ENCODE results near the gene SFTA2.
"Not testable (repeated sequence)": the region's sequence is repeated elsewhere in the genome, so short reads cannot be mapped to it uniquely, and the experiment has no call there.

Gene SFTA2

DNA sequence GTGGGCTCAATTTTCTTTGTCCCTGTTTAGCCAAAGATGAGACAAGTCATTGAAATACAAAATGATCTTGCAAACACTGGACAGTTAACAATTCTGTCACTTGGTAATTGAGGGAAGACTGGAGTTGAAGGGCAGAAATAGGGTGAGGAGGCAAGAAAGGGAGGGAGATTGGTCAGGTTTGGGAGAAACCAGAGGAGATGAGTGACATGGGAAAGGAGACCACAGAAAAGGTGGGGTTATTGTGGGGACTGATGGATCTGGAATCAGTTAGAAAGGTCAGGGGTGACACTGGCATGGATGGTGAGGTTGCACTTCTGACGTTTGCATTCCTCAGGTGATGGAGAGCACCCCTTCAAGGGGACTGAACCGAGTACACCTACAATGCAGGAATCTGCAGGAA lies 23.3 kb downstream of the SFTA2 start:
- DNase-seq, result no peak

DNA sequence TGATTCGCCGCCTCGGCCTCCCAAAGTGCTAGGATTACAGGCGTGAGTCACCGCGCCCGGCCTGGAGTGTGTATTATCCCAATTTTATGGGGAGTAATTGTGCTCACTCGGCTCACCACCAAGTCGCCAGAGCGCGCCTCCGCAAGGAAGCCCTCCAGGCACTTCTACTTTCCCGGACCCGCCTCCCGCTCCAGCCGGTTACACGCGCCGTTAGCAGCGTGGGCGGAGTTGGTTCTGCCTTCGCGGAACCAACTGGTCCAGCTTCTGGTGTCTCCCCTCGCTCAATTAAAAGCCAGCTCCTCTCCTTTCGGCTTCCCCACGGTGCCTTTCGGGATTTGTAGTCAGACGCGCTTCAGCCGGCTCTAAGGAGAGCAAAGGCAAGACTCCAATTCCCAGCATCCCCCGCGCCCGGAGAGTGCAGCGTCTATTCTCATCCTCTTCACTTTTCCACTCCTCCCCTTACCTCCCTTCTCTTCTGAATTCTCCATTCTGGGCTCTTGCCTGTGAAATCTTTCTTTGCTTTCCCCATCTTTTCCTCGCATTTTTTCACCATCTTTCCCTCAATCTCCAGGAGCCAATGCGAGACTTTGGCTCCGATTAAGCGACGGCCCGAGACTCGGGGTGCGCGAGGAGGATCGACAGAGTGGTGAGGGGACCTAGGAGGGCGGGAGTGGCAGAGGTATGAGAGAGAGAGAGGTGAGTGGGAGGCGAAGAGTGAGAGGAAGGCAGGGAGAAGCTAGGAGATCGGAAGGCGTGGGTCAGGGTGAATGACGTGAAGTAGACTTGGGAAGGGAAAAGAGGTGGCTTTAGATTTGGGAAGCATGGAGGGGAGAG lies 24.0 kb downstream of the SFTA2 start, which contains the start of gene GTF2H4:
Gene GTF2H4 (plus strand): TSS at position 450 of the 834 bp plus-strand sequence.
- peak; percentile 88 for DNase-seq

DNA sequence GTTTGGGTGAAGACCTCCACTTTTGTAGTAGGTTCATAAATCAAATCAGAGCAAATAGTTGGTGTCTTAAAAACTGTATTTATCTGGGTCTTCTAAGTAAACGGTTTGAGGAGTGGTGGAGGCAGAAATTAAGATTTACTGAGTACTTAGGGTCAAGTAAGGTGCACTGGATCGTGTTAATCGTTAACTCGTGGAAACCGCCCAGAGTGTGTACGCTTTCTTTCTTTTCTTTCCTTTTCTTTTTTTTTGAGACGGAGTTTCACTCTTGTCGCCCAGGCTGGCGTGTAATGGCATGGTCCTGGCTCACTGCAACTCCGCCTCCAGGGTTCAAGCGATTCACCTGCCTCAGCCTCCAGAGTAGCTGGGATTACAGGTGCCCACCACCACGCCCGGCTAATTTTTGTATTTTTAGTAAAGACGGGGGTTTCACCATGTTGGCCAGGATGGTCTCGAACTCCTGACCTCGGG lies 24.6 kb downstream of the SFTA2 start:
- not testable (repeated sequence) for DNase-seq

DNA sequence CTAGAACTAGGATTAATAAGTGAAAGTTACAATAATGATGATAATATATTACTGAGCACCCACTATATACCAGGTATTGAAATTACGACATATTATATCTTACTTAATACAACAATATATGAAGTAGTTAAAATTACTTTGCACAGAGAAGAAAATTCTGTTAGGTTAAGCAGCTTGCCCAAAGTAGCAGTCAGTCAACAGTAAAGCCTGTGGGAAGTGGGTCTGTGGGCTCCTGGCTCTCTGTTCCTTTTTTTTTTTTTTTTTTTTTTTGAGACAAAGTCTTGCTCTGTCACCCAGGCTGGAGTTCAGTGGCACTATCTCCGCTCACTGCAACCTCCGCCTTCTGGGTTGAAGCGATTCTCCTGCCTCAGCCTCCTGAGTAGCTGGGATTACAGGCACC lies 28.7 kb downstream of the SFTA2 start:
- DNase-seq, result no peak

DNA sequence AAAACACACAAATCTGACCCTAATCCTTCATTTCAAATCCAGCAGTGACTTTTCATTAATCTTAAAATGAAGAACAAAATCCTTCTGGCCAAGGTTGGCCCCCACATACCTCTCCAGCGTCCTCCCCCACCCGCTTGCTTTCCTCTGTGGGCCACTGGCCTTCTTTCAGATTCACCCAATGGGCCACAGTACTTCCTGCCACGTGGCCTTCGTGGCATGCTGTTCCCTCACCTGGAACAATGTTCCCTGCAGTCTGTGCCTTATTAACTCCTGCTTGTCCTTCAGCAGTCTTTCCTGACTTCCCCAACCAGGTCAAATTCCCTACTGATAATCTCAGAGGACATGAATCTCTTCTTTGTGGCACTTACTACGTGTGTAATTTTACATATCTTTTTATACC lies 29.3 kb downstream of the SFTA2 start:
- DNase-seq, result no peak

DNA sequence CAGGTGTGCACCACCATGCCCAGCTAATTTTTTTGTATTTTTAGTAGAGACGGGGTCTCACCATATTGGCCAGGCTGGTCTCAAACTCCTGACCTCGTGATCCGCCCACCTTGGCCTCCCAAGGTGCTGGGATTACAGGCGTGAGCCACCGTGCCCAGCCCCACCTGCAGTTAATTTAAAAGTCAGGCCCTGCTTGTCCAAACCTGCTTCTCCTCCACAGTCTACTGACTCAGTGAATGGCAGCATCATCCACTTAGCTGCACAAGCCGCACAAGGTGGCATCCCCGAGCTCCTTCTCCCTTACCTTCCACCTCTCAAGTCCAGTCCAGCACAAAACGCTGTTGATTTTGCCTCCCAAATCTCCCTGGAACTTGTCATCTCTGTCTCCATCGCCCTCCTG lies 29.8 kb downstream of the SFTA2 start:
- not testable (repeated sequence) for DNase-seq

DNA sequence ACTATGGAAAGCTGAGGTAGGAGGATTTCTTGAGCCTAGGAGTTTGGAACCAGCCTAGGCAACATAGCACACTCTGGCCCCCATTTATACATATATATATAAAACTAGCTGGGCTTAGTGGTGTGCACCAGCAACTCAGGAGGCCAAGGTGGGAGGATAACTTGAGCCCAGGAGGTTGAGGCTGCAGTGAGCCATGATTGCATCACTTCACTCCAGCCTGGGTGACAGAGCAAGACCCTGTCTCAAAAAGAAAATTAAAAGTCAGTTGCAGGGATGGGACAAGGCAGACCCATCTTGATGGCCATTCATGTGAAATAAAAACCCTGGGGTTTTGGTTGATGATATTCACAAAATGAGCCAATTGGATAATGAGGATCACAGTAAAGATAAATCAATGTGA lies 30.5 kb downstream of the SFTA2 start:
- no peak for DNase-seq

DNA sequence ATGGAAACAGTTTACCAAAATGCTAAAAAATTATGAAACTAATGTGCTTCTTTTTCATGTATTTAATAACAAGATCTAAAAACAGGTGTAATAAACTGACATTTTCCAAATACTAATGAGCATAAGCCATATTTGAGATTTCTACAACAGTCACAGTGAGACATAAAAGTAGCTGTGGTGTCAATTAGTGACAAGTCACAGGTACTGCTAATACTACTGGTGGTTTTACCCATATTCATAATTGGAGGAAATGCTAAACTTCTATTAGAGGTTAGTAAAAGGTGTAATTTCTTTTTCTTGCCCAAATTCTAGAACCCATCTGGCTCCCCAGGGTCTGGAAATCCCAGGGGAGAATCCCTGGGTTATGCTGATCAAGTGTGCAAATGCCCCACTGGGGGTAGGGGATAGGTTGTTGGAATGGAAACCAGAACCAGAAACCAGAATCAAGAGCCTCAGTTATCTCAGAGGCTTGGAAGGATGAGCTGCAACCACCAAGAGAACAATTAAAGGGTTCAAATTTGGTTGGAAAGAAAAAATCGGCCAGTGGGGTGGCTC lies 31.0 kb downstream of the SFTA2 start:
- DNase-seq, result no peak

DNA sequence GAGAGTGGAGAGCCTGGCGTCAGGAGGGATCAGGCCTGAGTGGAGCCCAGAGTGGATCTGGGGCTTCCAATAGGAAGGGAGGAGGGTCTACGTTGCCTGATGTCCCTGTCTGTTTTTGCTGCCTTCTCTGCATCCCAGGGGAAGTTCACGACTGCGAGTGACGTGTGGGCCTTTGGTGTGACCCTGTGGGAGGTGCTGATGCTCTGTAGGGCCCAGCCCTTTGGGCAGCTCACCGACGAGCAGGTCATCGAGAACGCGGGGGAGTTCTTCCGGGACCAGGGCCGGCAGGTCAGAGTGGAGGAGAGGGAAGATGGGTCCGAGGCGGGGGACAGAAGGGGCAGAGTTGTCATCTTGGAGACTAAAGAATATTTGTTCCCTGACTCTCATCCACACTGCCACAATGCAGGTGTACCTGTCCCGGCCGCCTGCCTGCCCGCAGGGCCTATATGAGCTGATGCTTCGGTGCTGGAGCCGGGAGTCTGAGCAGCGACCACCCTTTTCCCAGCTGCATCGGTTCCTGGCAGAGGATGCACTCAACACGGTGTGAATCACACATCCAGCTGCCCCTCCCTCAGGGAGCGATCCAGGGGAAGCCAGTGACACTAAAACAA lies 33.1 kb downstream of the SFTA2 start:
- no peak for DNase-seq

DNA sequence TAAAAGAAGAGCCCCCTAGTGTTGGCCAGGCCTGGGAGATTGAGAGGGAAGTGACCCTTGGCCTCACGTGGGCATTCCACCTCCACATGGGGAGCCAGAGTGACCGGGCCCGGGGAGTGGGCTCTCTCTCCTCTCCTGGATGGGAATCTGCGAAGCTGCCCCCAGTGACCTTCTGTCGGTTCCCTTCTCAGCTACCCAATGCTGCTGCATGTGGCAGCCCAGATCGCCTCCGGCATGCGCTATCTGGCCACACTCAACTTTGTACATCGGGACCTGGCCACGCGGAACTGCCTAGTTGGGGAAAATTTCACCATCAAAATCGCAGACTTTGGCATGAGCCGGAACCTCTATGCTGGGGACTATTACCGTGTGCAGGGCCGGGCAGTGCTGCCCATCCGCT lies 34.1 kb downstream of the SFTA2 start:
- DNase-seq, result no peak

DNA sequence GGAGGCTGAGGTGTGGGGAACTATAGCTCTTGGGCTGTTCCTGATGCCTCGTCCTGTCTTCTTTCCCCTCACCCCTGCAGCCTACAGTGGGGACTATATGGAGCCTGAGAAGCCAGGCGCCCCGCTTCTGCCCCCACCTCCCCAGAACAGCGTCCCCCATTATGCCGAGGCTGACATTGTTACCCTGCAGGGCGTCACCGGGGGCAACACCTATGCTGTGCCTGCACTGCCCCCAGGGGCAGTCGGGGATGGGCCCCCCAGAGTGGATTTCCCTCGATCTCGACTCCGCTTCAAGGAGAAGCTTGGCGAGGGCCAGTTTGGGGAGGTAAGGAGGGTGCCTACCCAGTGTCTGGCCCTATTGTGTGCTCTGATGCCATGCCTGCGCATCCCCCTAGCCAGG lies 35.4 kb downstream of the SFTA2 start:
- DNase-seq, result no peak

DNA sequence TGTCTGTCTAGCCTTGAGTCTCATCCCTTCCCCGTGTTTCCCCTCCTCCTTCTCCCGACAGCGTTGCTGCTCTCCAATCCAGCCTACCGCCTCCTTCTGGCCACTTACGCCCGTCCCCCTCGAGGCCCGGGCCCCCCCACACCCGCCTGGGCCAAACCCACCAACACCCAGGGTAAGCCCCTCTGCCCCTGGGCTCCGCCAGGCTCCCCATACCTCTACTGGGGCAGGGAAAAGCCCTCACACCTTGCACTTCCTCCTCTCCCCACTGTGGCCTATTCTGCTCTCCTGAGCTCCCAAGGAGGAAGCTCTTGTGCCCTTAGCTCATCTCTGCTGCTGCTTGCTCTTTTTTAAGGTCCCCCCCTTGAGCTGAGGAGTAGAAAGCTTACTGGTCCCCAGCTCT lies 36.6 kb downstream of the SFTA2 start:
- no peak for DNase-seq

DNA sequence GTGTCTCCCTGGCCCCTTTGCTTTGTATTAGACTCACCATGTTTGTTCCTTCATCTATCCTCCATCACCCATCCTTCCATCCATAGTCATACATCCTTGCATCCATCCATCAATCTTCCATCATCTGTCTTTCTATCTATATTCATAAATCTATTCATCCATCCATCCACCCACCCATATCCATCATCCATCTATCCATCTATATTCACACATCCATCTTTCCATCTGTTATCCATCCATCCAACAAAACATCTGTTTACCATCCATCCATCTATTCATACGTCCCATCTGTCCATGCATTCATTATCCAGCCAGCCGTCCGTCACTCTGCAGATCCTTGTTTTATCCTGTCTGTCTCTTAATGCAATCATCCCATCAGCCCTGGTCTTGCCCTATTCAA lies 37.0 kb downstream of the SFTA2 start:
- DNase-seq, result no peak

DNA sequence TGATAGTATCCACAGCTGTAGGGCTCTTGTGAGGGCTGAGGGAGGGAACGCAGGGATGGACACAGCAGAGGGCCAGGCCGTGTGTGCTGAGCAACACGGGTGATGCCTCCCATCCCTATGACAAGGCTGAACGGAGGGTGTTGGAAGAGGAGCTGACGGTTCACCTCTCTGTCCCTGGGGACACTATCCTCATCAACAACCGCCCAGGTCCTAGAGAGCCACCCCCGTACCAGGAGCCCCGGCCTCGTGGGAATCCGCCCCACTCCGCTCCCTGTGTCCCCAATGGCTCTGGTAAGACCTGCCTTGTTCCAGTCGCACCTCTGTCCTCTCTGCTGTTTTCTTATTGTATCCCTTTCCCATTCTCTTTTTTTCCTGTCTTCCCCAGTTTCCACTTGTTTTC lies 37.6 kb downstream of the SFTA2 start:
- no peak for DNase-seq

DNA sequence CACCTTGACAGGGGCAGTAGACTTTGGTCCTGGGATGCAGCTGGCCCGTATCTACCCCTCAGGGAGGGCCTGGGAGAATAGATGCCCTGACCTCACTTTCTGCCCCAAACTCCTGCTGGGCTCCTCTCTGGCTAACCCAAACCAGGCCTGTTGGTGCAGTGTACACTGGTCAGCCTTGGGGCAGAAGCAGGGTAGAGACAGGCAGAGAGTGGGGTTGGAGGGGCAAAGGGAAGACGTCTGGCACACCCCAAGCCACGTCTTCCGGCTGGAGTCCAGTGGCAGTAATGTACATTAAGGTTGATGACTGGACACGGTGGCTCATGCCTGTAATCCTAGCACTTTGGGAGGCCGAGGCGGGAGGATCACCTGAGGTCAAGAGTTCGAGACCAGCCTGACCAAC lies 38.3 kb downstream of the SFTA2 start:
- DNase-seq, result no peak

DNA sequence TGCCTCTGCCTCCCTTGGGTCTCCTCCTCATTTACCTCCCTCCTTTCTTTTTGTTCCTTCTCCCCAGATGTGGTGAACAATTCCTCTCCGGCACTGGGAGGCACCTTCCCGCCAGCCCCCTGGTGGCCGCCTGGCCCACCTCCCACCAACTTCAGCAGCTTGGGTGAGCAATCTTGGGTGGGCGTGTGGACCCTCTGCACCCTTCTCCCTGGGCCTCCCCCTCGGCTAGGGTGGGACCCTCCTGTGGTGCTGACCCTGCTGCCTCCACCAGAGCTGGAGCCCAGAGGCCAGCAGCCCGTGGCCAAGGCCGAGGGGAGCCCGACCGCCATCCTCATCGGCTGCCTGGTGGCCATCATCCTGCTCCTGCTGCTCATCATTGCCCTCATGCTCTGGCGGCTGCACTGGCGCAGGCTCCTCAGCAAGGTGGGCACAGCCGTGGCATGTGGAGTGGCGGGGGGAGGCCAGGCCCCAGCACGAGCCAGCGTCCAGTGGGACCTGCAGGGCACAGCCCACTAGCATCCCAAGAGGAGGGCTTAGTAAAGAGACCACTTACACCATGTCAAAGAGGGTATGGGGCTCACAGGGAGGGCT lies 38.9 kb downstream of the SFTA2 start:
- no peak for DNase-seq

DNA sequence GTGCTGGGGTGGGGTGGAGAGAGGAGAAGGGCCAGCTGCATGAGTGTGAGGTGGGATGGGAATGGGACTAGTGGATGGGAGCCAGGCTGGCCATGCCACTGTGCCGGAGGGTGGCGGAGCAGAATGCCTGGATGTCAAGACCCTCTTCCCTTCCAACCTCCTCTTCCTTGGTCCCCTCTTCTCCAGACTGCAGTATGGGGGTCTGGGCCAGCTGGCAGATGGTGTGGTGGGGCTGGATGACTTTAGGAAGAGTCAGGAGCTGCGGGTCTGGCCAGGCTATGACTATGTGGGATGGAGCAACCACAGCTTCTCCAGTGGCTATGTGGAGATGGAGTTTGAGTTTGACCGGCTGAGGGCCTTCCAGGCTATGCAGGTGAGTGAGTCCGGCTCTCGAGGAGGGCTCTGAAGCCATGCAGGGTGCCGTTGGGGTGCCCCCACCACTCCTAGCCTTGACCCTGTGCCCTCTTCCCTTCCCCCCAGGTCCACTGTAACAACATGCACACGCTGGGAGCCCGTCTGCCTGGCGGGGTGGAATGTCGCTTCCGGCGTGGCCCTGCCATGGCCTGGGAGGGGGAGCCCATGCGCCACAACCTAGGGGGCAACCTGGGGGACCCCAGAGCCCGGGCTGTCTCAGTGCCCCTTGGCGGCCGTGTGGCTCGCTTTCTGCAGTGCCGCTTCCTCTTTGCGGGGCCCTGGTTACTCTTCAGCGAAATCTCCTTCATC lies 40.0 kb downstream of the SFTA2 start:
- DNase-seq, result no peak

DNA sequence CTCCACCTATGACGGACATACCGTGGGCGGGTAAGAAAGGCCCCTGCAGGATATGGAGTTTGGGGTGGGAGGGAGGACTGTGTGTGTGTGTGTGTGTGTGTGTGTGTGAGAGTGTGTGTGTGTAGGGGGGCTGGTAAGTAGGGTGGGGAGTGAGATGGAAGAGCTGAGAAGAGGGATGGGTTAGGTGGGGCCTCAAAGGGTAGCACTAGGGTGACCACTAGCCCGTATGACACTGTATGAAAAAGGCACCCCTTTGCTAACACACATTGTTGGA lies 40.6 kb downstream of the SFTA2 start:
- no peak for DNase-seq

DNA sequence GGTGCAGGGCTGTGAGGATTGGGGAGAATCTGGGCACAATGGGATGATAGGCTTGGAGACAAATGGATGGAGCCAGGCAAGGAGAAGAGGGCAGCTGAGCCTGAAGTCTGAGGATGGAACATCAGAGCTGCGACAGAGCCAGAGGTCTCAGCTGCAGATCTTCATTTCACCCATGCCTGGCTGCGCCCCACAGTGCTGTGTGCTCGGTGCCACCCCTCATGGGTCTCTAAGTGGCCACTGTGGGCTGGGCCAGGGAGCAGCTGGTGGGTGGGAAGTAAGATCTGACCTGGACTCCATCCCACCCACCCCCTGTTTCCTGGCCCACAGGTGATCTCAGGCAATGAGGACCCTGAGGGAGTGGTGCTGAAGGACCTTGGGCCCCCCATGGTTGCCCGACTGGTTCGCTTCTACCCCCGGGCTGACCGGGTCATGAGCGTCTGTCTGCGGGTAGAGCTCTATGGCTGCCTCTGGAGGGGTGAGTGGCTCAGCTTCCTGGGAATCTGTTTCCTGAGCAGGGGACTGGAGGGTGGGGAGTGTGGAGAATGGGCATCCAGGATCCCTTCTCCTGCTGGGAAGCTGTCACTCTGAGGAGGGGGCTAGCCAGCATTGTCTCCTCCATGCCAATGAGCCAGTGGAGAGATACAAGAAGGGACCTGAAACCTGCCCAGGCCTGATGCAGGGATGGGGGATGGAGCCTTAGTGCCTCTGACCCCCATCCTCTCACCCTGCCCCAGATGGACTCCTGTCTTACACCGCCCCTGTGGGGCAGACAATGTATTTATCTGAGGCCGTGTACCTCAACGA lies 41.1 kb downstream of the SFTA2 start:
- DNase-seq, result no peak

DNA sequence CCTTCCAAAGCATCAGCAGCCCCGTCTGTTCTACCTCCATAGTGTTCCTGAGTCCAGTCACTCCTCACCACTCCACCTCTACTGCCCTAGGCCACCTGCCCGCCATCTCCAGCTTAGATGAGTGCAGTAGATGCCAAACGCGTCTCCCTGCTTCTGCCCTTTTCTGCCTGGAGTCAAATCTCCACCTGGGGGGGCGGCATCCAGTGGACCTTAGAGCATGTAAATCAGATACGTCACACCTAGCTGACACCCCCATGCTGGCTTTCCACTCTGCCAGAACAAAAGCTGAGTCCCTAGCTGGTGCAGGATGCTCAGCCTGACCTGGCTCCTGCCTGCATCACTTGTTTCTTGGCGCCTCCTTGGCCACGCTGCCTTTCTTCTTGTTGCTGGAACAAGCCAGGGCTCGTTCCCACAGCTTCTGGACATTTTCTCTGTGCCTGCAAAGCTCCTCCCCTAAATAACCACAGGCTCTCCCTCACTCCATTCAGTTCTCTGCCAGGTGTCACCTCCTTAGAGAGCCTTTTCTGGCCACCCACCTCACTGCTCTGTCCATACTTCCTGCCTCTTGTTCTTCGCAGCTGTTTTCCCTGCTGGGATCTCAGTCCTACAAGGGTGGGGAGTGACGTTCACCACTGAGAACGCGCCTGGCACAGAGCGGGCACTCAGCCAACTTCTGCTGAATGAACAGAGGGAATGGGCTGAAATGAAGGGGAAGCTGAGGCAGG lies 41.9 kb downstream of the SFTA2 start:
- no peak for DNase-seq

DNA sequence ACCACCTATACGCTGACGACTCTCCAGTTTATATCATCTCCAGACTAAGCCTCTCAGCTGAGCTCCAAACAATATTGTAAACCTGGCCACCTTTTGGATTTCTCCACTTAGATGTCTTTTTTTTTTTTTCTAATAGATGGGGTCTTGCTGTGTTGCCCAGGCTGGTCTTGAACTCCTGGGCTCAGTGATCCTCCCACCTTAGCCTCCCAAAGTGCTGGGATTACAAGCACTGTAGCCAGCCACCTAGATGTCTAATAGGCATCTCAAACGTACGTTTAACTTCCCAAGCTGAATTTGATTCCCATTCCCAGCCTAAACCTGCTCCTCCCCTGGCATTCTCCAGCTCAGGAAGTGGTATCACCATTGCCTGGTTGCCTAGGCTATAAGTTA lies 42.5 kb downstream of the SFTA2 start:
- DNase-seq, result no peak

Measured in NCI-H1436 treated with DMSO at 0.1 percent for 48 hours (cell line).